Sigmoid colon (tissue), 4 donors: Measurements from ENCODE around the gene LRRFIP1.

Experiments used
- CTCF ChIP-seq, 4 experiments: fragments of 450-650 bp in 3 of 4; fragments of 200-600 bp in 1 of 4; IDR thresholded peaks; one replicate each; pipeline ENCODE4 v1.5.1; 2016 to 2019; ENCODE audit warnings: antibody characterized with exemption in 4 of 4, mild to moderate bottlenecking in 3 of 4, moderate library complexity in 2 of 4
- POLR2A ChIP-seq, 2 donors: fragments of 450-650 bp; IDR thresholded peaks; one replicate each; pipeline ENCODE4 v1.6.1; 2016; ENCODE audit warnings: antibody characterized with exemption in 2 of 2, mild to moderate bottlenecking in 2 of 2, moderate library complexity in 2 of 2
- POLR2AphosphoS5 ChIP-seq, 4 donors: sonication (generic); formaldehyde crosslinking; IDR thresholded peaks; one replicate each; pipeline ENCODE4 v1.6.1; 2017; ENCODE audit warnings: antibody characterized with exemption in 4 of 4

- TF ChIP-seq POLR2AphosphoS5 (IDR thresholded peaks at IDR 0.05): no peak
- no peak for TF ChIP-seq POLR2A (IDR thresholded peaks at IDR 0.05)
- no peak for TF ChIP-seq CTCF (IDR thresholded peaks at IDR 0.05)
Measured at GRCh38 chr2:237617587-237617982, 9.8 kb upstream of the LRRFIP1 start.
